HepG2 (cell line): ENCODE data around the gene EPHA2. TPM values are rescaled to one million over a fixed set of nuclear protein-coding genes. Genes with fewer than 3 reads are reported as not detected.

Experiments used
- ADNP ChIP-seq: sonication (generic); formaldehyde crosslinking; IDR thresholded peaks from 2 replicates; pipeline ENCODE4 v1.4.0; 2020; ENCODE audit warnings: missing genetic modification reagents
- EZH2 ChIP-seq: conservative IDR thresholded peaks from 2 replicates; pipeline ENCODE4 v1.6.1; 2012; ENCODE audit warnings: mild to moderate bottlenecking, low read depth, low read length, moderate library complexity
- HNRNPL ChIP-seq: fragments of 200-400 bp; formaldehyde crosslinking; IDR thresholded peaks from 2 replicates; pipeline ENCODE4 v1.6.1; 2017; ENCODE audit warnings: mild to moderate bottlenecking, low read depth, low read length
- JDP2 ChIP-seq: sonication (generic); formaldehyde crosslinking; IDR thresholded peaks from 2 replicates; pipeline ENCODE4 v1.8.1; 2022; ENCODE audit warnings: missing genetic modification reagents, borderline replicate concordance
- KDM1A ChIP-seq: IDR thresholded peaks from 2 replicates; pipeline ENCODE4 v1.6.1; 2016; ENCODE audit warnings: missing compliant biosample characterization
- MAFG ChIP-seq: sonication (generic); formaldehyde crosslinking; IDR thresholded peaks from 2 replicates; pipeline ENCODE4 v1.5.1; 2020; ENCODE audit warnings: mild to moderate bottlenecking, missing genetic modification reagents
- MED13 ChIP-seq: sonication (generic); formaldehyde crosslinking; IDR thresholded peaks from 2 replicates; pipeline ENCODE4 v1.5.0; 2020; ENCODE audit warnings: missing genetic modification reagents
- NONO ChIP-seq, 2 experiments: fragments of 450-650 bp in 1 of 2; sonication (generic) in 1 of 2; formaldehyde crosslinking in 1 of 2; IDR thresholded peaks in 1 of 2; conservative IDR thresholded peaks in 1 of 2; 2 replicates each; pipeline versions ENCODE4 v1.6.1 to v1.8.0; 2017 to 2022; ENCODE audit warnings: mild to moderate bottlenecking in 1 of 2, missing genetic modification reagents in 1 of 2, moderate library complexity in 1 of 2
- NR2F2 ChIP-seq: IDR thresholded peaks from 2 replicates; pipeline ENCODE4 v1.6.1; 2012; ENCODE audit warnings: low read depth, inconsistent platforms, borderline replicate concordance
- POGZ ChIP-seq: sonication (generic); formaldehyde crosslinking; IDR thresholded peaks from 2 replicates; pipeline ENCODE4 v1.4.0; 2020; ENCODE audit warnings: mild to moderate bottlenecking, missing genetic modification reagents
- POLR2A ChIP-seq, 2 experiments: IDR thresholded peaks; 2 replicates each; pipeline ENCODE4 v1.6.1; 2011; ENCODE audit warnings: low read depth in 2 of 2, low read length in 2 of 2, mild to moderate bottlenecking in 1 of 2, moderate library complexity in 1 of 2; ENCODE audit not compliant: insufficient read depth in 1 of 2
- POLR2G ChIP-seq: fragments of 200-400 bp; formaldehyde crosslinking; IDR thresholded peaks from 2 replicates; pipeline ENCODE4 v1.6.1; 2018; ENCODE audit warnings: mild to moderate bottlenecking, low read depth, low read length, moderate library complexity
- RCOR2 ChIP-seq: IDR thresholded peaks from 2 replicates; pipeline ENCODE4 v1.6.1; 2016; ENCODE audit warnings: missing biosample characterization, missing genetic modification reagents
- SRSF1 ChIP-seq: fragments of 200-400 bp; formaldehyde crosslinking; optimal IDR thresholded peaks from 2 replicates; pipeline ENCODE3; 2017; ENCODE audit warnings: mild to moderate bottlenecking, low read depth, low read length, moderate library complexity
- ZBTB38 ChIP-seq: sonication (generic); formaldehyde crosslinking; IDR thresholded peaks from 2 replicates; pipeline ENCODE4 v1.5.1; 2020; ENCODE audit warnings: mild to moderate bottlenecking, missing genetic modification reagents
- ZMYM2 ChIP-seq: sonication (generic); formaldehyde crosslinking; IDR thresholded peaks from 2 replicates; pipeline ENCODE4 v1.8.0; 2022; ENCODE audit warnings: mild to moderate bottlenecking, missing genetic modification reagents
- ZNF34 ChIP-seq: sonication (generic); formaldehyde crosslinking; IDR thresholded peaks from 2 replicates; pipeline ENCODE4 v1.4.0; 2020; ENCODE audit warnings: mild to moderate bottlenecking, missing genetic modification reagents, borderline replicate concordance
- ZNF501 ChIP-seq: sonication (generic); formaldehyde crosslinking; IDR thresholded peaks from 2 replicates; pipeline ENCODE4 v1.5.1; 2020; ENCODE audit warnings: mild to moderate bottlenecking, moderate library complexity, missing genetic modification reagents
- ZNF589 ChIP-seq: sonication (generic); formaldehyde crosslinking; conservative IDR thresholded peaks from 2 replicates; pipeline ENCODE4 v1.8.0; 2022; ENCODE audit warnings: mild to moderate bottlenecking, moderate library complexity, missing genetic modification reagents
- ZNF703 ChIP-seq: sonication (generic); formaldehyde crosslinking; IDR thresholded peaks from 2 replicates; pipeline ENCODE4 v1.5.1; 2020; ENCODE audit warnings: missing genetic modification reagents, mild to moderate bottlenecking, moderate library complexity, borderline replicate concordance
- ZNF777 ChIP-seq: sonication (generic); formaldehyde crosslinking; IDR thresholded peaks from 2 replicates; pipeline ENCODE4 v1.4.0; 2020; ENCODE audit warnings: missing genetic modification reagents
- ZSCAN31 ChIP-seq: sonication (generic); formaldehyde crosslinking; IDR thresholded peaks from 2 replicates; pipeline ENCODE4 v1.5.0; 2020; ENCODE audit warnings: low read depth, mild to moderate bottlenecking, missing genetic modification reagents
- ZZZ3 ChIP-seq: sonication (generic); formaldehyde crosslinking; IDR thresholded peaks from 2 replicates; pipeline ENCODE4 v1.4.0; 2020; ENCODE audit warnings: missing genetic modification reagents, mild to moderate bottlenecking, borderline replicate concordance
- polyA plus RNA-seq, 8 experiments: library from polyadenylated mRNA; depleted of rRNA in 3 of 8; stranded (reverse) in 7 of 8; unstranded in 1 of 8; fragments of >200 nt; fragmentation: Illumina TruSeq in 4 of 8; extraction: Trizol in 4 of 8; gene quantifications; 2 replicates each; pipeline versions ENCODE4 v1.2.1 to v1.2.3, GENCODE V29; 2011 to 2016; ENCODE audit warnings: low read depth in 4 of 8, missing spikeins in 1 of 8, mixed read lengths in 1 of 8; ENCODE audit not compliant: insufficient read depth in 1 of 8
- total RNA-seq, 5 experiments: library from RNA; depleted of rRNA; stranded (reverse); fragments of >200 nt; fragmentation: Illumina TruSeq; extraction: Trizol; gene quantifications; 2 replicates each; pipeline ENCODE4 v1.2.3, GENCODE V29; 2016; ENCODE audit warnings: low read depth in 1 of 5
- TF ChIP-seq, protein P1 (sequence below): sonication (generic); formaldehyde crosslinking; IDR thresholded peaks from 2 replicates; pipeline ENCODE4 v1.4.0; 2020; ENCODE audit warnings: mild to moderate bottlenecking, missing genetic modification reagents
- TF ChIP-seq, protein P2 (sequence below): sonication (generic); formaldehyde crosslinking; IDR thresholded peaks from 2 replicates; pipeline ENCODE4 v1.4.0; 2020; ENCODE audit warnings: missing genetic modification reagents, borderline replicate concordance

EPHA2 gene
- total and polyA plus RNA-seq, 2 of the 13 experiments (the other 11 are each of a cell fraction or from before 2014, with no cell fraction given), result 33.6 to 53.6 TPM

DNA sequence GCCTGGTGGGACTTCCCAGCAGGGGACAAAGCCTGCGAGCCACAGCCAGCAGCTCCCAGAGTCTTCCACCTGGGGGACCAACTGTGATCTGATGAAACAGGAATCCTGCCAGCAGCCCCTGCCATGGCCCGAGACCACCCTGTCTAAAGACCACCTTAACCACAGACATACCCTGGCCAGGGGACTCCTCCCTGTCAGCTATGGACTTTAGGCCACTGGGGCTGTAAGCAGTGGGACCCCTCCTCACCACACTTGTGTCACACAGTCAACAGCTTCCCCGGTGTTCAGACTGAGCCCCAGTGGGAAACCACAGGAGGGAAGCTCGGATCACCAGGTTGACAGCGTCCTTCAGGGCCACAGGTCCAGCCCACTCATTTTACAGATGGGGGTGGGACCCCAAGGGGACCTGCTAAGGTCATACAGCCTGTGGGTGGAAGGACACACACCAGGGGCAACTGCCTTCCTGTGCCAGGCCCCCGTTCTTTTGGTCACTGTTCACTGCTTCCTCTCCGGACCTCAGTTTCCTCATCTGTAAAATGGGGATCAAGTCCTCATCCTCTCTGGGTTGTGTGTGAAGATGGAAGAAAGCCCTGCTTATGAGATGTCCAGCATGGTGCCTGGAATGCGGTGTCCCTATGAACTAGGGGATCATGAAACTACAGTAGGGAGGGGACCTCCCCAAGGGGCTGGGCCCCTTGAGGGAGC is 11.4 kb downstream of the EPHA2 start (continued):
- no peak for TF ChIP-seq EZH2
- 0 out of 2 replicates have a peak, but pooled peaks have one; percentile 6 for TF ChIP-seq ZNF703 (CRISPR knock-in tag)
- TF ChIP-seq MED13 (CRISPR knock-in tag), result no peak
- no peak for TF ChIP-seq ZMYM2 (CRISPR knock-in tag)
- TF ChIP-seq POGZ, result 0 out of 2 replicates have a peak, but pooled peaks have one; percentile 28
- TF ChIP-seq SRSF1, result peak; percentile 6
- no peak for TF ChIP-seq MAFG (CRISPR knock-in tag)
- 0 out of 2 replicates have a peak, but pooled peaks have one; percentile 1 for TF ChIP-seq ZNF501 (CRISPR knock-in tag)
- TF ChIP-seq, protein P1, sequence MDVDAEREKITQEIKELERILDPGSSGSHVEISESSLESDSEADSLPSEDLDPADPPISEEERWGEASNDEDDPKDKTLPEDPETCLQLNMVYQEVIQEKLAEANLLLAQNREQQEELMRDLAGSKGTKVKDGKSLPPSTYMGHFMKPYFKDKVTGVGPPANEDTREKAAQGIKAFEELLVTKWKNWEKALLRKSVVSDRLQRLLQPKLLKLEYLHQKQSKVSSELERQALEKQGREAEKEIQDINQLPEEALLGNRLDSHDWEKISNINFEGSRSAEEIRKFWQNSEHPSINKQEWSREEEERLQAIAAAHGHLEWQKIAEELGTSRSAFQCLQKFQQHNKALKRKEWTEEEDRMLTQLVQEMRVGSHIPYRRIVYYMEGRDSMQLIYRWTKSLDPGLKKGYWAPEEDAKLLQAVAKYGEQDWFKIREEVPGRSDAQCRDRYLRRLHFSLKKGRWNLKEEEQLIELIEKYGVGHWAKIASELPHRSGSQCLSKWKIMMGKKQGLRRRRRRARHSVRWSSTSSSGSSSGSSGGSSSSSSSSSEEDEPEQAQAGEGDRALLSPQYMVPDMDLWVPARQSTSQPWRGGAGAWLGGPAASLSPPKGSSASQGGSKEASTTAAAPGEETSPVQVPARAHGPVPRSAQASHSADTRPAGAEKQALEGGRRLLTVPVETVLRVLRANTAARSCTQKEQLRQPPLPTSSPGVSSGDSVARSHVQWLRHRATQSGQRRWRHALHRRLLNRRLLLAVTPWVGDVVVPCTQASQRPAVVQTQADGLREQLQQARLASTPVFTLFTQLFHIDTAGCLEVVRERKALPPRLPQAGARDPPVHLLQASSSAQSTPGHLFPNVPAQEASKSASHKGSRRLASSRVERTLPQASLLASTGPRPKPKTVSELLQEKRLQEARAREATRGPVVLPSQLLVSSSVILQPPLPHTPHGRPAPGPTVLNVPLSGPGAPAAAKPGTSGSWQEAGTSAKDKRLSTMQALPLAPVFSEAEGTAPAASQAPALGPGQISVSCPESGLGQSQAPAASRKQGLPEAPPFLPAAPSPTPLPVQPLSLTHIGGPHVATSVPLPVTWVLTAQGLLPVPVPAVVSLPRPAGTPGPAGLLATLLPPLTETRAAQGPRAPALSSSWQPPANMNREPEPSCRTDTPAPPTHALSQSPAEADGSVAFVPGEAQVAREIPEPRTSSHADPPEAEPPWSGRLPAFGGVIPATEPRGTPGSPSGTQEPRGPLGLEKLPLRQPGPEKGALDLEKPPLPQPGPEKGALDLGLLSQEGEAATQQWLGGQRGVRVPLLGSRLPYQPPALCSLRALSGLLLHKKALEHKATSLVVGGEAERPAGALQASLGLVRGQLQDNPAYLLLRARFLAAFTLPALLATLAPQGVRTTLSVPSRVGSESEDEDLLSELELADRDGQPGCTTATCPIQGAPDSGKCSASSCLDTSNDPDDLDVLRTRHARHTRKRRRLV (CRISPR knock-in tag), result no peak
- no peak for TF ChIP-seq NR2F2
- no peak for TF ChIP-seq NONO (IDR thresholded peaks at IDR 0.05)
- TF ChIP-seq NONO (CRISPR knock-in tag; conservative IDR thresholded peaks at IDR 0.05), result 0 out of 2 replicates have a peak, but pooled peaks have one; percentile 41
- no peak for TF ChIP-seq JDP2
- TF ChIP-seq ZNF589, result no peak; the same call in 1 of the 2 replicates
- TF ChIP-seq, protein P2, sequence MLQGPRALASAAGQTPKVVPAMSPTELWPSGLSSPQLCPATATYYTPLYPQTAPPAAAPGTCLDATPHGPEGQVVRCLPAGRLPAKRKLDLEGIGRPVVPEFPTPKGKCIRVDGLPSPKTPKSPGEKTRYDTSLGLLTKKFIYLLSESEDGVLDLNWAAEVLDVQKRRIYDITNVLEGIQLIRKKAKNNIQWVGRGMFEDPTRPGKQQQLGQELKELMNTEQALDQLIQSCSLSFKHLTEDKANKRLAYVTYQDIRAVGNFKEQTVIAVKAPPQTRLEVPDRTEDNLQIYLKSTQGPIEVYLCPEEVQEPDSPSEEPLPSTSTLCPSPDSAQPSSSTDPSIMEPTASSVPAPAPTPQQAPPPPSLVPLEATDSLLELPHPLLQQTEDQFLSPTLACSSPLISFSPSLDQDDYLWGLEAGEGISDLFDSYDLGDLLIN (CRISPR knock-in tag), result no peak
- TF ChIP-seq ZNF777 (CRISPR knock-in tag), result 0 out of 2 replicates have a peak, but pooled peaks have one; percentile 26
- 0 out of 2 replicates have a peak, but pooled peaks have one; percentile 2 for TF ChIP-seq ZSCAN31 (CRISPR knock-in tag)
- no peak for TF ChIP-seq ZZZ3
- peak; percentile 82; the same call in 1 of the 2 replicates for TF ChIP-seq ADNP
- no peak for TF ChIP-seq ZBTB38 (CRISPR knock-in tag)
- TF ChIP-seq HNRNPL, result peak; percentile 15; the same call in 1 of the 2 replicates
- peak; percentile 96 for TF ChIP-seq KDM1A
- TF ChIP-seq RCOR2, result peak; percentile 27; the same call in 1 of the 2 replicates
- peak in 1 of 2 experiments; percentile 38; a peak in 2 of 4 replicates for TF ChIP-seq POLR2A (IDR thresholded peaks at IDR 0.05; ENCODE audit: insufficient read depth in 1 of 2, low read depth in 2 of 2, low read length in 2 of 2)
- 0 out of 2 replicates have a peak, but pooled peaks have one; percentile 22 for TF ChIP-seq POLR2G
- 0 out of 2 replicates have a peak, but pooled peaks have one; percentile 14 for TF ChIP-seq ZNF34 (CRISPR knock-in tag)
